ENCODE data around the gene CCNI.

DNA sequence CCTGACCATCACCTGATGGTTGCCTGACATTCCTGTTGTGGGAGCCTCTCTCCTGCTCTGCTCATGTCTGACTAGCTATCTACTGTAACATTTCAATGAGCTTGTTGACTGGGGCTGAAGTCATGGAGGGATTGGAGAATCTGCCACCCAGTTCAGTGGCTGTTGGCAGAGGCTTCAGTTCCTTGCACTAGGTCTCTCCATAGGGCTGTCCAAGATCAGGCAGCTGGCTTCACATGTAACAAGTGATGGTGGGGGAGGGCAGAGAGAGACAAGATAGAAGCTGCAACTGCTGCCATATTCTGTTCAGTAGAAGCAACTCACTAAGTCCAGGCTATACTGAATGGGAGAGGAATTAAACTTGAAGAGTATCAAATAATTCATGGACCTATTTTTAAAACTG, 14.1 kb upstream of the CCNI start:
- TF ChIP-seq, protein P1, sequence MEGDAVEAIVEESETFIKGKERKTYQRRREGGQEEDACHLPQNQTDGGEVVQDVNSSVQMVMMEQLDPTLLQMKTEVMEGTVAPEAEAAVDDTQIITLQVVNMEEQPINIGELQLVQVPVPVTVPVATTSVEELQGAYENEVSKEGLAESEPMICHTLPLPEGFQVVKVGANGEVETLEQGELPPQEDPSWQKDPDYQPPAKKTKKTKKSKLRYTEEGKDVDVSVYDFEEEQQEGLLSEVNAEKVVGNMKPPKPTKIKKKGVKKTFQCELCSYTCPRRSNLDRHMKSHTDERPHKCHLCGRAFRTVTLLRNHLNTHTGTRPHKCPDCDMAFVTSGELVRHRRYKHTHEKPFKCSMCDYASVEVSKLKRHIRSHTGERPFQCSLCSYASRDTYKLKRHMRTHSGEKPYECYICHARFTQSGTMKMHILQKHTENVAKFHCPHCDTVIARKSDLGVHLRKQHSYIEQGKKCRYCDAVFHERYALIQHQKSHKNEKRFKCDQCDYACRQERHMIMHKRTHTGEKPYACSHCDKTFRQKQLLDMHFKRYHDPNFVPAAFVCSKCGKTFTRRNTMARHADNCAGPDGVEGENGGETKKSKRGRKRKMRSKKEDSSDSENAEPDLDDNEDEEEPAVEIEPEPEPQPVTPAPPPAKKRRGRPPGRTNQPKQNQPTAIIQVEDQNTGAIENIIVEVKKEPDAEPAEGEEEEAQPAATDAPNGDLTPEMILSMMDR (conservative IDR thresholded peaks at IDR 0.05): no peak
- TF ChIP-seq EZH2 (IDR thresholded peaks at IDR 0.05; ENCODE audit: low read depth): no peak
